HepG2 (cell line): ENCODE measurements around the gene FAT1. TPM values are rescaled to one million over a fixed set of nuclear protein-coding genes. Genes with fewer than 3 reads are reported as not detected.
A peak's percentile ranks its signal among the peaks of the same experiment; 100 is the strongest.

Experiments
- ATAC-seq: fragments of 200-7000 bp; cut with Tn5 transposase; 3 replicates; pipeline ENCODE4 v1.9.1; 2020; ENCODE audit warnings: mild to moderate bottlenecking, moderate library complexity
- BruUV-seq: library from RNA; stranded (reverse); fragments of 400-500 nt; replicated peaks from 2 replicates; lab custom pipeline; 2021; lab: Mats Ljungman, UMichigan
- CTCF ChIA-PET: fragments of 300-600 bp; formaldehyde crosslinking; extraction: SDS; loops from one replicate; lab custom pipeline; 2021; ENCODE audit warnings: low total read pairs, inconsistent platforms, low intra/inter-chr PET ratio; lab: Yijun Ruan, JAX
- POLR2A ChIA-PET: fragments of 350-600 bp; sonication (Branson Sonifier 250); formaldehyde crosslinking; loops from one replicate; lab custom pipeline; 2020; ENCODE audit warnings: antibody characterized with exemption, inconsistent platforms; lab: Yijun Ruan, JAX
- DNase-seq: peaks from one replicate; pipeline ENCODE4 v3.0.0-alpha.2; 2015; ENCODE audit warnings: low spot score
- FAIRE-seq: peaks from 3 replicates; lab custom pipeline; 2011; peaks lifted over from hg19 to GRCh38; lab: Jason Lieb, UNC
- H2AFZ ChIP-seq: one replicate; pipeline ENCODE4 v1.6.1; 2011; ENCODE audit warnings: low read length, inconsistent platforms
- H3K27ac ChIP-seq: fragments of 300-600 bp; 3 replicates; pipeline ENCODE4 v1.8.0; 2011; ENCODE audit warnings: mixed run types, mild to moderate bottlenecking, mixed read lengths, low read length, inconsistent platforms; ENCODE audit not compliant: insufficient read depth; ENCODE audit errors: extremely low read length
- H3K27me3 ChIP-seq, 2 experiments: fragments of 200-600 bp in 1 of 2; 2 replicates in 1 of 2; 3 replicates in 1 of 2; pipeline versions ENCODE4 v1.6.0 to v1.8.0; 2011; ENCODE audit warnings: low read length in 2 of 2, mild to moderate bottlenecking in 2 of 2, moderate library complexity in 2 of 2, inconsistent platforms in 1 of 2; ENCODE audit not compliant: insufficient read depth in 2 of 2, control insufficient read depth in 1 of 2
- H3K36me3 ChIP-seq, 2 experiments: fragments of 200-600 bp in 1 of 2; replicated peaks in 1 of 2; 2 replicates in 1 of 2; 3 replicates in 1 of 2; pipeline versions ENCODE4 v1.5.1 to v1.8.0; 2011; ENCODE audit warnings: low read length in 2 of 2, inconsistent platforms in 1 of 2; ENCODE audit not compliant: insufficient read depth in 2 of 2, control insufficient read depth in 1 of 2
- H3K4me1 ChIP-seq: 2 replicates; pipeline ENCODE4 v1.5.1; 2012; ENCODE audit warnings: low read length, inconsistent platforms; ENCODE audit not compliant: insufficient read depth
- H3K4me2 ChIP-seq: 2 replicates; pipeline ENCODE4 v1.6.0; 2011; ENCODE audit warnings: low read depth, low read length, inconsistent platforms
- H3K4me3 ChIP-seq, 3 experiments: fragments of 200-600 bp in 1 of 3; sonication (generic), shearing (Covaris generic) in 1 of 3; replicated peaks in 1 of 3; 2 replicates each; pipeline ENCODE4 v1.5.1; 2011 to 2016; ENCODE audit warnings: low read length in 3 of 3, inconsistent platforms in 2 of 3, low read depth in 2 of 3, mild to moderate bottlenecking in 2 of 3, control low read depth in 1 of 3, mixed read lengths in 1 of 3; ENCODE audit not compliant: insufficient read depth in 1 of 3
- H3K79me2 ChIP-seq: one replicate; pipeline ENCODE4 v1.6.1; 2011; ENCODE audit warnings: low read length, inconsistent platforms; ENCODE audit not compliant: insufficient read depth
- H3K9ac ChIP-seq: 2 replicates; pipeline ENCODE4 v1.6.0; 2011; ENCODE audit warnings: mild to moderate bottlenecking, low read depth, low read length, inconsistent platforms; ENCODE audit not compliant: insufficient read depth
- H3K9me3 ChIP-seq: 2 replicates; pipeline ENCODE4 v1.5.1; 2012; ENCODE audit warnings: mild to moderate bottlenecking, low read length
- H4K20me1 ChIP-seq: 2 replicates; pipeline ENCODE4 v1.6.0; 2011; ENCODE audit warnings: inconsistent platforms, mild to moderate bottlenecking, low read length, moderate library complexity; ENCODE audit not compliant: insufficient read depth
- CREM ChIP-seq, 2 experiments: sonication (generic) in 1 of 2; formaldehyde crosslinking in 1 of 2; IDR thresholded peaks; 2 replicates each; pipeline versions ENCODE4 v1.4.0 to v1.6.1; 2016 to 2020; ENCODE audit warnings: antibody characterized with exemption in 1 of 2, mild to moderate bottlenecking in 1 of 2, missing genetic modification reagents in 1 of 2
- JARID2 ChIP-seq: sonication (generic); formaldehyde crosslinking; IDR thresholded peaks from 2 replicates; pipeline ENCODE4 v1.8.1; 2023; ENCODE audit warnings: missing genetic modification reagents, inconsistent platforms; ENCODE audit not compliant: insufficient replicate concordance
- RAD21 ChIP-seq: fragments of 450-650 bp; formaldehyde crosslinking; IDR thresholded peaks from 2 replicates; pipeline ENCODE4 v1.5.0; 2020; ENCODE audit warnings: mild to moderate bottlenecking
- SALL1 ChIP-seq: sonication (generic); formaldehyde crosslinking; IDR thresholded peaks from 2 replicates; pipeline ENCODE4 v1.8.0; 2022; ENCODE audit warnings: mild to moderate bottlenecking, missing genetic modification reagents
- ZBTB3 ChIP-seq: sonication (generic); formaldehyde crosslinking; IDR thresholded peaks from 2 replicates; pipeline ENCODE4 v1.4.0; 2020; ENCODE audit warnings: low read depth, mild to moderate bottlenecking, moderate library complexity, missing genetic modification reagents, borderline replicate concordance
- ZIK1 ChIP-seq: sonication (generic); formaldehyde crosslinking; IDR thresholded peaks from 2 replicates; pipeline ENCODE4 v1.5.0; 2020; ENCODE audit warnings: mild to moderate bottlenecking, low read depth, missing genetic modification reagents, borderline replicate concordance
- ZNF263 ChIP-seq: sonication (generic); formaldehyde crosslinking; IDR thresholded peaks from 2 replicates; pipeline ENCODE4 v1.4.0; 2020; ENCODE audit warnings: missing genetic modification reagents
- ZNF670 ChIP-seq: sonication (generic); formaldehyde crosslinking; IDR thresholded peaks from 2 replicates; pipeline ENCODE4 v1.8.0; 2022; ENCODE audit warnings: mild to moderate bottlenecking, missing genetic modification reagents, borderline replicate concordance
- whole genome bisulfite sequencing: methylation state at CpG from one replicate; pipeline ENCODE4 v1.1.6; 2017; ENCODE audit warnings: low lambda C conversion rate; 5-methylcytosine and 5-hydroxymethylcytosine counted together
- in situ Hi-C: cut with HindIII; loops from 2 replicates; pipeline ENCODE4 v1.10.0; 2017; ENCODE audit warnings: low pct_unique_long_range_greater_than_20kb; ENCODE audit not compliant: extremely low pct_ligation_motif_present
- intact Hi-C: fragments of 100-400 bp; cut with micrococcal nuclease; formaldehyde crosslinking; loops from one replicate; pipeline ENCODE4 v1.10.0; 2022; ENCODE audit not compliant: unreplicated experiment
- polyA plus RNA-seq, 8 experiments: library from polyadenylated mRNA; depleted of rRNA in 3 of 8; stranded (reverse) in 7 of 8; unstranded in 1 of 8; fragments of >200 nt; fragmentation: Illumina TruSeq in 4 of 8; extraction: Trizol in 4 of 8; gene quantifications; 2 replicates each; pipeline versions ENCODE4 v1.2.1 to v1.2.3, GENCODE V29; 2011 to 2016; ENCODE audit warnings: low read depth in 4 of 8, missing spikeins in 1 of 8, mixed read lengths in 1 of 8; ENCODE audit not compliant: insufficient read depth in 1 of 8
- total RNA-seq, 5 experiments: library from RNA; depleted of rRNA; stranded (reverse); fragments of >200 nt; fragmentation: Illumina TruSeq; extraction: Trizol; gene quantifications; 2 replicates each; pipeline ENCODE4 v1.2.3, GENCODE V29; 2016; ENCODE audit warnings: low read depth in 1 of 5
- TF ChIP-seq, protein P1 (sequence below): sonication (generic); formaldehyde crosslinking; IDR thresholded peaks from 2 replicates; pipeline ENCODE4 v1.8.1; 2023; ENCODE audit warnings: mild to moderate bottlenecking, moderate library complexity, missing genetic modification reagents
- TF ChIP-seq, protein P2 (sequence below): IDR thresholded peaks from 2 replicates; pipeline ENCODE4 v1.4.0; 2020; ENCODE audit warnings: mild to moderate bottlenecking, missing genetic modification reagents
- TF ChIP-seq, protein P3 (sequence below): sonication (generic); formaldehyde crosslinking; IDR thresholded peaks from 2 replicates; pipeline ENCODE4 v1.4.0; 2020; ENCODE audit warnings: missing genetic modification reagents, low read depth, mild to moderate bottlenecking, borderline replicate concordance
- TF ChIP-seq, protein P4 (sequence below): sonication (generic); formaldehyde crosslinking; IDR thresholded peaks from 2 replicates; pipeline ENCODE4 v1.8.0; 2022; ENCODE audit warnings: missing genetic modification reagents, low read depth, mild to moderate bottlenecking, borderline replicate concordance

The FAT1 gene
- total and polyA plus RNA-seq, 2 of the 13 experiments (the other 11 are each of a cell fraction or from before 2014, with no cell fraction given), result 185 to 216 TPM

DNA sequence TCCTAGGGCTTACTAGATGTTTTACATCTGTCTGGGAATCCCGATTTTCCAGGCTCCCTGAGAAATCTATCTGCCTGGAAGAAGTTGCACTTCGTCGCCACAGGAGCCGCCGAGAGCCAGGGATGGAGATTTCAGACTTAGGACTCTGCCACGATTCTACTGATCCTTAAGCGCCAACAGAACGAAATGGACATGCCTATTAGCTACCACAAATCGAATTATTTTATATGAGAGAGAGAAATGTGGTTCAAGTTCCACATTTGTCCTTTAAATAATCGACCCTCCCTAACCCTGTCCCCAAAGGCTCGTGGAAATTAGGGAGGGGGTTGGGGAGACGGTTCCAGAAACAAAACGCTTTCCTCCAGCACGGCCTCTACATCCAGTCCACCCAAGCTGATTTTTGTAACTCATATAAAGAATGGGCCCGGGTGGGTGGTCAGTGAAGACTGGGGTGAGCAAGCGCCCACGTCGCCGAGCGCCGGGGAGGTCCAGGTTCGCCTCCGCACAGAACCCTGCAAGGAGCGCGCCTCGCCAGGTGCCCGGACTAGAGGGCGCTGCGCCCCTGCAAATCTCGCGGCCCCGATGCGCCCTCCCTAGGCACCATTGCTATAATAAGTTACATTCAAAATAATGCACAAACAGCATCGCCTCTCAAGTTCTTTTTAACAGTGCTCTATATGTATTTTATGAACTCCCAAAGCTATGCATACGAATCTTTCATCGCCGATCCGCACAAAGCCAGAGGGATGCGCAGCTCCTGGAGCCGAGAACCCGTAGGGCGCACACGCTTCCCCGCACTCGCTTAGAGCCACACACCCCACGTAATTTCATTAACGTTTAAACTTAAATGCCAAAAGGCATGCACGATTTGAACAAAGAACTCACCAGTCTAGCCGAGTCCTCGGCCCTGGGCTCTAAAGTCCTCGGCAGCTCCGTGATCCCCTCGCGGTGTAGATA is 2.1 kb upstream of the FAT1 start:
- Histone ChIP-seq H3K4me1 (peaks cover 50% of the 10 kb centered on the region), H3K4me3 (peak overlapping the region; percentile 69 to 99 (median 95)), H3K27me3 (no peaks in the 10 kb centered on the region; a peak in 1 of 5 replicates), H3K9me3 (no peaks in the 10 kb centered on the region), H3K79me2 (peaks cover 65% of the 10 kb centered on the region), H2AFZ (peak overlapping the region; percentile 18), H3K27ac (peak overlapping the region; percentile 86), H3K9ac (peak overlapping the region; percentile 91), H3K4me2 (peak overlapping the region; percentile 83), H3K36me3 (no peaks in the 10 kb centered on the region; a peak in 1 of 5 replicates), H4K20me1 (peaks cover 14% of the 10 kb centered on the region)
- intact Hi-C loops, result loop anchor here (1.0 to 10.0 kb wide), 11 partner anchors 39 to 879 kb away; no protein-coding TSS in a partner anchor
- ChIA-PET POLR2A (interaction anchor here (0.6 to 1.0 kb wide), 3 partner anchors 40 to 221 kb away, joined by 3 to 4 read pairs (median 3); no protein-coding TSS in a partner anchor), CTCF (interaction anchor here (0.8 to 3.1 kb wide), 3 partner anchors 222 to 654 kb away, joined by 3 to 22 read pairs (median 3); no protein-coding TSS in a partner anchor)
- WGBS, result 1% methylated on average over 31 of the region's 54 CpGs
- FAIRE-seq (no peak), ATAC-seq (peak; percentile 74), DNase-seq (peak; percentile 68)
- in situ Hi-C loops, result loop anchor here (25.0 kb wide), 1 partner anchor 212 kb away; no protein-coding TSS in a partner anchor
- BruUV-seq, result TSS peak; percentile 58
- TF ChIP-seq, protein P1, sequence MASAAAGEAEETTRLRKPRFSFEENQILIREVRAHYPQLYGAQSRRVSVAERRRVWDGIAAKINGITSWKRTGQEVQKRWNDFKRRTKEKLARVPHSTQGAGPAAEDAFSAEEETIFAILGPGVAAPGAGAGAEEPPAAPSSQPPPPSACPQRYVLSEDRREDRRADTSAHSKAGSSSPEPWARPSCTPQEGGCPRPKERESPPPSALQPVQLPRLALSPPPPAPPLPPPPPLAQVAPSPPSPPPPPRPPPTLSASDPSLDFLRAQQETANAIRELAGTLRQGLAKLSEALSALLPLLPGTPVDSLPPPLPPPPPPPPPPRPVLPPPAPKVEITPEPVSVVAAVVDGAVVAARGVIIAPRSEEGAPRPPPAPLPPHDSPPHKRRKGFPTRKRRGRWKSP, result peak; percentile 32; the same call in 1 of the 2 replicates
- TF ChIP-seq ZIK1 (CRISPR knock-in tag) (0 out of 2 replicates have a peak, but pooled peaks have one; percentile 1), ZNF670 (CRISPR knock-in tag) (peak; percentile 4; the same call in 1 of the 2 replicates), CREM (IDR thresholded peaks at IDR 0.05) (peak; percentile 21; the same call in 1 of the 2 replicates), CREM (CRISPR knock-in tag; IDR thresholded peaks at IDR 0.05) (no peak), RAD21 (CRISPR knock-in tag) (peak; percentile 91), JARID2 (CRISPR knock-in tag) (peak; percentile 42), SALL1 (CRISPR knock-in tag) (0 out of 2 replicates have a peak, but pooled peaks have one; percentile 23), ZNF263 (no peak), ZBTB3 (no peak)
- TF ChIP-seq, protein P2, sequence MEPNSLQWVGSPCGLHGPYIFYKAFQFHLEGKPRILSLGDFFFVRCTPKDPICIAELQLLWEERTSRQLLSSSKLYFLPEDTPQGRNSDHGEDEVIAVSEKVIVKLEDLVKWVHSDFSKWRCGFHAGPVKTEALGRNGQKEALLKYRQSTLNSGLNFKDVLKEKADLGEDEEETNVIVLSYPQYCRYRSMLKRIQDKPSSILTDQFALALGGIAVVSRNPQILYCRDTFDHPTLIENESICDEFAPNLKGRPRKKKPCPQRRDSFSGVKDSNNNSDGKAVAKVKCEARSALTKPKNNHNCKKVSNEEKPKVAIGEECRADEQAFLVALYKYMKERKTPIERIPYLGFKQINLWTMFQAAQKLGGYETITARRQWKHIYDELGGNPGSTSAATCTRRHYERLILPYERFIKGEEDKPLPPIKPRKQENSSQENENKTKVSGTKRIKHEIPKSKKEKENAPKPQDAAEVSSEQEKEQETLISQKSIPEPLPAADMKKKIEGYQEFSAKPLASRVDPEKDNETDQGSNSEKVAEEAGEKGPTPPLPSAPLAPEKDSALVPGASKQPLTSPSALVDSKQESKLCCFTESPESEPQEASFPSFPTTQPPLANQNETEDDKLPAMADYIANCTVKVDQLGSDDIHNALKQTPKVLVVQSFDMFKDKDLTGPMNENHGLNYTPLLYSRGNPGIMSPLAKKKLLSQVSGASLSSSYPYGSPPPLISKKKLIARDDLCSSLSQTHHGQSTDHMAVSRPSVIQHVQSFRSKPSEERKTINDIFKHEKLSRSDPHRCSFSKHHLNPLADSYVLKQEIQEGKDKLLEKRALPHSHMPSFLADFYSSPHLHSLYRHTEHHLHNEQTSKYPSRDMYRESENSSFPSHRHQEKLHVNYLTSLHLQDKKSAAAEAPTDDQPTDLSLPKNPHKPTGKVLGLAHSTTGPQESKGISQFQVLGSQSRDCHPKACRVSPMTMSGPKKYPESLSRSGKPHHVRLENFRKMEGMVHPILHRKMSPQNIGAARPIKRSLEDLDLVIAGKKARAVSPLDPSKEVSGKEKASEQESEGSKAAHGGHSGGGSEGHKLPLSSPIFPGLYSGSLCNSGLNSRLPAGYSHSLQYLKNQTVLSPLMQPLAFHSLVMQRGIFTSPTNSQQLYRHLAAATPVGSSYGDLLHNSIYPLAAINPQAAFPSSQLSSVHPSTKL (CRISPR knock-in tag), result peak; percentile 54
- TF ChIP-seq, protein P3, sequence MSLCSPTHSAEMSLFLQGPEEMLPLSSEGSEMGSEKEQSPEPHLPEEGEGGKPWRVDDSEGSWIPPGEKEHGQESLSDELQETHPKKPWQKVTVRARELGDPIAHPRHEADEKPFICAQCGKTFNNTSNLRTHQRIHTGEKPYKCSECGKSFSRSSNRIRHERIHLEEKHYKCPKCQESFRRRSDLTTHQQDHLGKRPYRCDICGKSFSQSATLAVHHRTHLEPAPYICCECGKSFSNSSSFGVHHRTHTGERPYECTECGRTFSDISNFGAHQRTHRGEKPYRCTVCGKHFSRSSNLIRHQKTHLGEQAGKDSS (CRISPR knock-in tag), result 0 out of 2 replicates have a peak, but pooled peaks have one; percentile 26
- TF ChIP-seq, protein P4, sequence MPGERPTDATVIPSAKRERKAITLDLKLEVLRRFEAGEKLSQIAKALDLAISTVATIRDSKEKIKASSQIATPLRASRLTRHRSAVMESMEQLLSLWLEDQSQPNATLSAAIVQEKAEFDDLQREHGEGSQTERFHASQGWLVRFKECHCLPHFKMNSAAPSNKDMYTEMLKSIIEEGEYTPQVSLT (CRISPR knock-in tag), result peak; percentile 44; the same call in 1 of the 2 replicates
